Kidney (tissue), 14 donors: ENCODE measurements around the gene SEL1L. TPM values are rescaled to one million over a fixed set of nuclear protein-coding genes. Genes with fewer than 3 reads are reported as not detected.
A peak's percentile ranks its signal among the peaks of the same experiment; 100 is the strongest.

Experiments used
- DNase-seq, 5 donors: peaks; one replicate each; pipeline ENCODE4 v3.0.0-alpha.2; 2013 to 2020
- FAIRE-seq: peaks from 2 replicates; lab custom pipeline; 2012; peaks lifted over from hg19 to GRCh38; lab: Jason Lieb, UNC
- H3K27ac ChIP-seq, 2 donors: one replicate each; pipeline ENCODE4 v1.7.0; 2013; ENCODE audit warnings: low read depth in 2 of 2, low read length in 2 of 2, inconsistent platforms in 1 of 2
- H3K27me3 ChIP-seq: one replicate; pipeline ENCODE4 v1.7.1; 2013; ENCODE audit warnings: low read length, inconsistent platforms; ENCODE audit not compliant: control insufficient read depth, insufficient read depth
- H3K36me3 ChIP-seq, 3 donors: one replicate each; pipeline versions ENCODE4 v1.7.0 to v1.7.1; 2013; ENCODE audit warnings: low read length in 3 of 3, control low read depth in 1 of 3, inconsistent platforms in 1 of 3; ENCODE audit not compliant: insufficient read depth in 3 of 3, control insufficient read depth in 2 of 3
- H3K4me1 ChIP-seq, 3 donors: one replicate each; pipeline versions ENCODE4 v1.7.0 to v1.7.1; 2013; ENCODE audit warnings: low read length in 3 of 3, inconsistent platforms in 1 of 3, low read depth in 1 of 3; ENCODE audit not compliant: control insufficient read depth in 2 of 3, insufficient read depth in 2 of 3
- H3K4me3 ChIP-seq, 3 donors: one replicate each; pipeline versions ENCODE4 v1.7.0 to v1.8.1; 2013; ENCODE audit warnings: low read length in 3 of 3, control low read depth in 1 of 3, inconsistent platforms in 1 of 3
- H3K9ac ChIP-seq, 3 donors: one replicate each; pipeline versions ENCODE4 v1.7.0 to v1.7.1; 2013; ENCODE audit warnings: low read length in 3 of 3, control low read depth in 1 of 3, inconsistent platforms in 1 of 3
- H3K9me3 ChIP-seq, 3 donors: one replicate each; pipeline versions ENCODE4 v1.7.0 to v1.7.1; 2013; ENCODE audit warnings: low read length in 3 of 3, control low read depth in 1 of 3, inconsistent platforms in 1 of 3; ENCODE audit not compliant: control insufficient read depth in 2 of 3, insufficient read depth in 1 of 3
- CTCF ChIP-seq: IDR thresholded peaks from 3 replicates; pipeline ENCODE4 v1.5.1; 2012; ENCODE audit warnings: mild to moderate bottlenecking, moderate library complexity, borderline replicate concordance; ENCODE audit not compliant: insufficient read depth; ENCODE audit errors: extremely low read depth
- intact Hi-C: fragments of 100-400 bp; cut with DNase I; formaldehyde crosslinking; loops from one replicate; pipeline ENCODE4 v1.11.1; 2022
- polyA plus RNA-seq: library from polyadenylated mRNA; stranded (reverse); fragments of 350-450 nt; fragmentation: Illumina TruSeq; extraction: RNeasy Lipid Tissue Mini Kit (QIAGEN cat#74804); gene quantifications from one replicate; pipeline ENCODE4 v1.2.3, GENCODE V29; 2014; ENCODE audit warnings: low read depth, low replicate concordance; ENCODE audit not compliant: insufficient read depth
- total RNA-seq: library from RNA; stranded (reverse); fragmentation: NEBNext Ultra II Directional; extraction: Animal tissue kit (Norgen Biotek cat#: 25700); gene quantifications from one replicate; pipeline ENCODE4 v1.2.1, GENCODE V29; 2021
- donor health status: control.
- donor health status: control.
- donor health status: control.
- donor health status: control.
- donor health status: control.
- donor health status: DM: yes; HTN: yes; CAD: no.
- donor health status: Normal renal cell carcinoma (clear cell type).

Gene SEL1L
- total and polyA plus RNA-seq, 2 donors from 2014 or later = 18.9 to 115 TPM

- no peak overlapping the region for H3K9ac ChIP-seq
- intact Hi-C loops = no loop called here
- H3K27me3 ChIP-seq = no peaks in the 10 kb centered on the region
- no peak overlapping the region for H3K4me3 ChIP-seq
- no peak overlapping the region for H3K27ac ChIP-seq
- DNase-seq = no peak
- FAIRE-seq = no peak
- TF ChIP-seq CTCF = no peak
- H3K4me1 ChIP-seq = peaks cover 0 to 7% (median 5%) of the 10 kb centered on the region in 3 donors
- H3K9me3 ChIP-seq = no peaks in the 10 kb centered on the region
- H3K36me3 ChIP-seq = peaks cover 5 to 20% (median 6%) of the 10 kb centered on the region in 3 donors
These were observed 12.3 kb downstream of the SEL1L start for GRCh38 chr14:81521356-81521755.

- H3K4me3 ChIP-seq = no peak overlapping the region
- no peaks in the 10 kb centered on the region for H3K9me3 ChIP-seq
- H3K4me1 ChIP-seq = peaks cover 0 to 7% (median 5%) of the 10 kb centered on the region in 3 donors
- FAIRE-seq = no peak
- intact Hi-C loops = no loop called here
- no peaks in the 10 kb centered on the region for H3K27me3 ChIP-seq
- TF ChIP-seq CTCF = no peak
- peak overlapping the region in 1 of 2 donors; percentile 1 for H3K27ac ChIP-seq
- DNase-seq = peak in 1 of 5 donors; percentile 33
- H3K36me3 ChIP-seq = peaks cover 3 to 15% (median 5%) of the 10 kb centered on the region in 3 donors
- no peak overlapping the region for H3K9ac ChIP-seq
These were observed 14.2 kb downstream of the SEL1L start for GRCh38 chr14:81519200-81520011.

- Histone ChIP-seq H3K9ac (no peak overlapping the region), H3K27me3 (no peaks in the 10 kb centered on the region), H3K36me3 (peaks cover 2 to 12% (median 5%) of the 10 kb centered on the region in 3 donors), H3K9me3 (no peaks in the 10 kb centered on the region), H3K27ac (no peak overlapping the region), H3K4me1 (peaks cover 0 to 7% (median 5%) of the 10 kb centered on the region in 3 donors), H3K4me3 (no peak overlapping the region)
- intact Hi-C loops = no loop called here
- no peak for TF ChIP-seq CTCF
- FAIRE-seq = no peak
- peak in 2 of 5 donors; percentile 42 to 76 for DNase-seq
These were observed 15.8 kb downstream of the SEL1L start for GRCh38 chr14:81517798-81518398.
